Anterior cingulate cortex (tissue), 58 donors: ENCODE results near the gene HDAC4.
A peak's percentile ranks its signal among the peaks of the same experiment; 100 is the strongest.

Experiments used
- DNase-seq, 58 donors: peaks; one replicate each; lab custom pipeline; 2025; lab: John Stamatoyannopoulos, UW

Gene HDAC4

DNA sequence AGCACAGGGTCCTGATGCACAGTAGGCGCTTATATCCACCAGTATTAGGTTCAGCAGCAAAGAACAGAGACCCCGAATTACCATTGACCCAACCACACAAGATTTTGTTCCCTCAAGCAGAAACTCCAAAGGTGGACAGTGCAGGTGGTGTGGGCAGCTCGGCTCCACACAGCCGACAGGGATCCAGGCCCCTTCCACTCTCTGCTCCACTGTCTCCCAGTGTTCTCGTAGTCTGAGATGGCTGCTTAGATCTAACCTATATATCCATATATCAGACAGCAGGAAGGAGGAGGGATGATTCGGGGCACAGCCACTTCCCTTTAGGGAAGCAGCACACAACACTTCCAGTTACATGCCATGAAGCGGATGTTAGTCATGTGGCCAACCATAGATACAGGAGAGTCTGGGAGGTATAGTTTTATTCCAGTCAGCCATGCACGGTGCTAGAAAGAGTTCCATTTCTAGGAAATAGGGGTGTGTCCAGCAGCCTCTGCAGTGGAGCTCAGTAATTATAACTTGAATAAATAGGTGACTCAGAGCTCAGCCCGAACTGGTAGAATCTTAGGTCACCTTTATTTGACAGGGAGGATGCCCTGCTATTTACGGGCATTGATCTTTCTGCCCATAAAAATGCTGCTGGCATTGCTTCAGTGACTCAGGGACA is 394.1 kb downstream of the HDAC4 start:
- no peak for DNase-seq

DNA sequence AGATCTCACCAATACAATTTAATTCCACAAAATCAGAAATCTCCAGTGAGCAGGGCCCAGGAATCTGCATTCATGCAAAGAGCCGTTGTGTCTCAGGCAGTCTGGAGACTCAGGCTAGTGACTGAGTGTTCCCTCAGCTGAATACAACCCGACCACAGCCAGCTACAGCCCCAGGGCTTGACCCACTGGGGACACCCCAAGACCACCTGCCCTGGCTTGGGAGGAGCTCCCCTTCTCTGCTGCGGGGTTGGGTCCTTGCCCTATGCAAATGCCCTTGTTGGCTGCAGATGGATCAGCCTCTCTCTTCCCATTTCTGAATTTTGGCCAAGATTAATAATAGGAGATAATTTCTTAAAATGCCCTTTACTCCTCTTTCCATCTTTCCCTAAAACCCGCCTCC is 395.2 kb downstream of the HDAC4 start:
- no peak for DNase-seq

DNA sequence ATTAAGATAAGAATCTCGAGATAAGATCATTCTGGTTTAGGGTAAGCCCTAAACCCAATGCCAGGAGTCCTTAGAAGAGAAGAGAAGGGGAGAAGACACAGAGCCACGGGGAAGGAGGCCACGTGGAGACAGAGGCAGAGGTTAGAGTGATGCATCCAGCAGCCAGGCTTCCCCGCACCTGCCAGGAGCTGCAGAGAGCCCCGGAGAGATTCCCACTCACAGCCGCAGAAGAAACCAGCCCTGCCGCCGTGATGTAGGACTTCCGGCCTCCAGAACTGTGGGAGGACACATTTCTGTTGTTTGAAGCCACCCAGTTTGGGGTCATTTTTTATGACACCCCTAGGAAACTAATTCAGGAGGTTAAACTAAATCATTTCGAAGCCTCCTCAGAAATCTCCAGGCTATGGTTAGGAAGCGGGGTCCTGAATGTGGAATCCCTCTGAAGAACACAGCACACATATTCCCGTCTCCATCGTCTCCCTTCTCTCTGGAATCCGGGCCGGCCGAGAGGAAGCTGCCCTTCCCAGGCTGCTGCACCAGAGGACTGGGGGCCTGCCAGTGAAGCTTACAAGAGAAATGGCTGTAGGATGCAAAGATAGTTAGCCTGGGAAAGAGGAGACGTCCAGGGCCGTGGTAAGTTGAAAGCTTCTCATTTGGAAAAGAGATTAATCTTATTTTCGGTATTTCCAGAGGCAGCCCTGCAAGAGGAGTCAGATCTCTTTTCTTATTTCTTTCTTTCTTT is 396.4 kb downstream of the HDAC4 start:
- no peak for DNase-seq

DNA sequence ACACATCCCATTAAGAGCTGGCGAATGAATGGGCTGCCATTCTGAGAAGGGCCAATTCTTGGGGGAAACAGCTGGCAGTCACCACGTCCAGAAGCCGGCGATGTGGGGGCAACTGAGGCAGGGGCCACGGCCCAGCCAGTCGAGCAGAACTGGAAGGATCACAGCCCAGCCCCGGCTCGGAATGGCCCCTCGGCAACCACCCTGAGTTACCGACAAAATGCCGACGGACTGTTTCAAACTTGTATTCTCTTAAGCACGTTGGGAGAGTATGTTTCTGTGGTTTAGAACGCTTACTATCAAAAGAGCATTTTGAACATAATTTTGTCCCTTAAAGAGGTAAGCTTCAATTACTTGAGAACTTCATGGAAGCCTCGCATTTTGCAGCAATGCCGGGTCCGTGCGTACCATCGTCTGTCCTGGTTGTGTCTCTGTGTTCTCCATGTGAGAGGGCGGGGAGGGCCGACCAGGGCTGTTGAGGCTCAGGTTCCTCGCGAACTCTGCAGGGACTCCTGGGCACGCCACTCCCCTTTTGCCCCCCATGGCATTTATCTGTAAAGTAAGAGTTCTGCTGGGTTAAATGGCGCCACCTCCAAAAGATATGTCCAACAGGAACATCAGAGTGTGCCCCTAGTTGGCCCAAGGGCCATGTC is 397.1 kb downstream of the HDAC4 start:
- DNase-seq, result no peak

DNA sequence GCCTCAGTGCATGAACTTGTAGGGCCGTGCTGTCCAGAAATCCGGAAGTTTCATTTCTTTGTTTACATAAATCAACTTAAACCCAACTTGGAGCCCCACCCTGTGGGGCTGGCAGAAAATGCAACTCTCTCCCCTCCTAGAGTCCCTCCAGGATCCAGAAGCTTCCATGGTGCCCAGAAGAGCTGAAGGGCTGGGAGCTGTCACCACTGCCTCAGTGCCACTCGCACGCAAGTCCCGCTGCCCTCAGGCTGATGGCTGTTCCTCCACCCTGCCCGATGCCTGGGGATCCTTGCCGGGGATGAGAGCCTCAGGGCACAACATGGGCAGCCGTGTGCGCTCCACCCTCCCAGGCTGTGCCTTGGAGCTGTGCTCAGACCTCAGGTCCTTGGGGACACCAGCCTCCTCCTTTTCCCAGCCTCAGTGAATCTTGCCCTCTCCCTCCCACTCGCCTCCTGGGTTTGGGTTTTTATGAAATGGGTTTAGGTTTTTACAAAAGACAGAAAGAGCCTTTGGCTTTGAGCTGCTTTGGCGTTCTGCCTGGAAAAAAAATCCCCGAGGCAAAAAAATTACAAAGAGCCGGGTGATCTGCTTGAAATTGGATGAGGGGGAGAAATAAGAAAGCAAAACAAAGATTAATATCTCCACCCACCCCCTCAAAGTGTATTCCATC is 397.7 kb downstream of the HDAC4 start:
- no peak for DNase-seq

DNA sequence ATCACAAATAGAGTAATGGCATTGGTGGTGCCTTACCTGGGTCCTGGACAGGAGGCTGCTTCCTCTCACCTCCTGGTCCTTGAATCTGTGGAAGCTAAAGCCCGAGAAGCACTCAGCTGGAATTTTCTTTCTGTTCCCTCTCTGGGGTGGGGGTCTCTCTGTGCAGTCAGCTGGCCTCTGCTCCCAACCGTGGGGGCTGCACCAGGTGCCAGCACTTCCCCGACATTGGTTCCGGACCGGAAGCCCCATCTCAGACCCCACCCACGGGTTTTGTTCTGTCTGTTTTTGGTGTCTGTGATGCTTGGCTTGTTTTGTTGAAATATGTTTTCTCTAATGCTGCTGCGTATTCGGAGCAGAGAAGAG is 398.2 kb downstream of the HDAC4 start:
- DNase-seq, result no peak

DNA sequence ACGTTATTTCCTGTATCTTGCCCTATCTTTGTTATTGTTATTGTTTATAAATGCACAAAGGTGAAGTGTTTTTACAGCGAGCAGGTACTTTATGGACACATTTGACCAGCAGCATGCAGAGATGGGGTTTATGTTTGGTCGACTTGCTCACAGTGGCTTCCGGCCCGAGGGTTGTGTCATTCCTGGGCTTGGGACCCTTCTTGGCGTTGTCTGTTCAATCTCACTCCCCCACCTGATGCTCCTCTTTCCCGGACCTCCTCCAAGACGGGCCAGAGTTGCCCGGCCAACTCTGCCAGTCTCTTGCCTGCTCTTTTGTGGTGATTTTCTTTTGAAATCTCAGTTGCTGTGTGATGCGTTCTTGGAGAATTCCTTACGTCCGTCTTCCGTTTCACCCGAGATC is 399.0 kb downstream of the HDAC4 start:
- no peak for DNase-seq

DNA sequence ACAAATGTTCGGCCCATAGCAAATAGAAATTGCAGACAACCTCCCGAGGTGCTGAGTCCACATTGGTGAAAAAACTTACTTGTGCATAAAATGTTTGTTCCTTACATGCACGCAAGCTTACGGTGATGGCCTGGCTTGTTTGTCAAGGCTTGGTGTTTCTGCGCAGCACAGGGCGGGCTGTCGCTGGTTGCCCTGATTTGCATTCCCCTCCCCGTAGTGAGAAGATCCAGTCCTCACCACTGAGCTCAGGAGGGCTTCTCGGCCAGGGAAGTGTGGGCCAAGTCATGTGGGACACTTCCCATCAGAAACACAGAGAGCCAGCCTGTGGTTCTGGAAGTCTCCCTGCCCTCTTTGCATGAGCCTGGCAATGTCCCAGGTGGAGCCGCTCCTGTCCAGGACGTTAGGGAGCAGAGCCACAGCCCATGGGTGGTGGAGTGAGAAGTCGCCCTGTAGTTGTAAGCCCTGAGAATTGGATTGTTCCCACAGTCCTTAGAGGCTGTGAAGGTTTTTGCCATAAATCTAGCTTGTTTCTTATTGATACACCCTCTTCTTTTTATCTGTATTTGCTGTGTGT is 400.2 kb downstream of the HDAC4 start:
- DNase-seq, result no peak

DNA sequence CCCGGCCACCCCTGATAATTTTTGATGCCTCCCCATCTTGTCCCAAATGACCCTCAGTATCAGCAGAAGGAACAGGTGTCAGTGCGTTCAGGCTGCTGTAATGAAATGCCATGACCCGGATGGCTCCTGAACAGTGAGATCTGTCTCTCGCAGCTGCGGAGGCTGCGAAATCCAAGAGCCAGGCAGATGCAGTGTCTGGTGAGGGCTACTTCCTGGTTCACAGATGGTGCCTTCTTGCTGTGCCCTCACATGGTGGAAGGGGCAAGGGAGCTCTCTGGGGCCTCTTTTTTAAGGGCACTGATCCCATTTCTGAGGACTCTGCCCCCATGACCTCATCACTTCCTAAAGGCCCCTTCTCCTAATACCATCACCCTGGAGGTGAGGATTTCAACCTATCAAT is 400.7 kb downstream of the HDAC4 start:
- DNase-seq, result no peak

DNA sequence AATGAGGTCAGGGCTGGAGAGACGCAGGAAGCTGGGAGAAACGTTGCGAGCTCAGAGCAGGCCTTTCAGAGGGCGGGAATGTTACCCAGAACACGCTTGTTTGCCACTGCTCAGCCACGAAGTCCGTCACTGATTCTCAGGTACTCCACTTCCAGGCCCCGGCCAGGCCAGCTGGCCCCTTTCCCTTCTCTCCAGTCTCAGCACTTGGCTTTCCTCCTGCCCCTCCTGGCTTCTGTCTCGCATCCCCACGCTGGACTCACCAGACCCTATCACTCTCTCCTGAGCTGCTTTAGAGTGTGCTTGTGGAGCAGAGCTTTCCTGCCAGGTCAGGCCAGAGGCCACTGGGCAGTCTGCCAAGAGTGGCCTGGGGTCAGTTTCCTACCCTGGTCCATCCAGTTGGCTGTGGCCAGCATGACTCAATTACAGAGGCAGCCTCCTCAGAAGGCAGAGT is 401.5 kb downstream of the HDAC4 start:
- DNase-seq, result peak in 1 of 58 donors; percentile 18

DNA sequence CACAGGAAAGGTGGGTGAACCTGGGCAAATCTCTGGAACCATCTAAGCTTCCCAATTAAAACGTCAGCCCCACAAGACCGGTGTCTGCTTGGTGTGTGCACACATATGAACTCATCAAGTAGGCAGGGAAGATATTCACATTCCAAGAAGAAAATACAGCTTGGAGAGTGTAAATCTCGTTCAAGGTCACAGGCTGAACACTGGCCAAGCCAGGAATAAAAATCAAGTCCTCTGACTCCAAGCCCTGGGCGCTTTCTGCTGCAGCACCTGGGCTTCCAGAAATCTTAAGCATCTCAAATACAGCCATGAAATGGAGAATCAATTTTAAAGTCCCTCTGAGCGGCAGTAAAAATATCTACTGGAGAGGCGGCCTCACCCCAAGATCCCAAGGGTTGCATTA is 402.0 kb downstream of the HDAC4 start:
- DNase-seq, result no peak
